Stimulated activated naive CD8-positive, alpha-beta T cell treated with anti-CD3 and anti-CD28 coated beads, Interleukin-15, Interleukin-2, amounts not matched to agents 100 ng/mL and 50 ng/mL, for 24 hours (primary cell): ENCODE data around the gene PRKCG.
"Not testable (repeated sequence)": the region's sequence is repeated elsewhere in the genome, so short reads cannot be mapped to it uniquely, and the experiment has no call there.

ENCODE experiments used
- H3K27ac Mint-ChIP-seq: one replicate; pipeline ENCODE4 v1.8.0; 2021; ENCODE audit warnings: mild to moderate bottlenecking, mixed read lengths
- H3K27me3 Mint-ChIP-seq: one replicate; pipeline ENCODE4 v1.8.0; 2021; ENCODE audit warnings: mixed read lengths
- H3K36me3 Mint-ChIP-seq: one replicate; pipeline ENCODE4 v1.8.0; 2021; ENCODE audit warnings: low read depth, mixed read lengths
- H3K4me1 Mint-ChIP-seq: one replicate; pipeline ENCODE4 v1.8.0; 2021; ENCODE audit warnings: low read depth, mixed read lengths
- H3K4me3 Mint-ChIP-seq: one replicate; pipeline ENCODE4 v1.8.0; 2021; ENCODE audit warnings: mild to moderate bottlenecking, mixed read lengths
- H3K9me3 Mint-ChIP-seq: one replicate; pipeline ENCODE4 v1.8.0; 2021; ENCODE audit warnings: mixed read lengths

The PRKCG gene

DNA sequence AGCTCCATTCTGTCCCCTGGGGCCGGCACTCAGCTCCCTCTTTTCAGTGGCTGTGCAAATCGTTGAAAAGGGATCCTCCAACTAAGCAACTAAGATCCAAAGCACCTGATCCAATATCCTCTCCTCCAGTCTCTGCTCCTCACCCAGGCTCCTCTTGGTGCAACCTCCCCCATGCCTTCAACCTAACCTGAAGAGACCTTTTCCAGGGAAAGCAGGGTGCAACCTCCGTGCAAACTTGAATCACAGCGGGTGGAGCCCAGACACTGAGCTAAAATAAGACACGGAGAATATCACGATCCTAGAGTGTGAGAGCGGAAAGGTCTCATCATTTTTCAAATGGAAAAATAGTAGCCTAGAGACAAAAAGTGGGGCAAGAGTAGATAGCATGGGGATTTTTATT lies 35.4 kb downstream of the PRKCG start:
- no peak overlapping the region for H3K27ac Mint-ChIP-seq
- no peaks in the 10 kb centered on the region for H3K36me3 Mint-ChIP-seq
- H3K9me3 Mint-ChIP-seq, result no peaks in the 10 kb centered on the region
- H3K4me1 Mint-ChIP-seq, result no peaks in the 10 kb centered on the region
- H3K4me3 Mint-ChIP-seq, result no peak overlapping the region
- peaks cover 17% of the 10 kb centered on the region for H3K27me3 Mint-ChIP-seq

DNA sequence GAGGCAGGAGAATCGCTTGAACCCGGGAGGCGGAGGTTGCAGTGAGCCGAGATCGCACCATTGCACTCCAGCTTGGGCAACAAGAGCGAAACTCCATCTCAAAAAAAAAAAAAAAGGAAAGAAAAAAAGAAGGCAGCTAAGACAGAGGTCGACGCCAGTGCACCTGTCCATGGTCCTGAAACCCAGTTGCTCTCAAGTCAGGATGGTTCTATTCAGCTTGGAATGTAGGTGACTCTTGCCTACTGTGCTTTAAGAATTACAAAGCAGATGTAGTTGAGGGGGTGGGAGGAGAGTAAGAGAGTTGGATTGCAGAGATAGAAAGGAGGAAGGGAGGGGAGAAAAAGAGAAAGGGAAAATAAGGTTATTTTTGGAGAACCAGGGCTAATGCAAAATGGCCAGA lies 45.7 kb downstream of the PRKCG start:
- Mint-ChIP-seq H3K9me3 (peaks cover 10% of the 10 kb centered on the region), H3K4me1 (no peaks in the 10 kb centered on the region), H3K27ac (no peak overlapping the region), H3K36me3 (no peaks in the 10 kb centered on the region), H3K27me3 (peaks cover 6% of the 10 kb centered on the region), H3K4me3 (no peak overlapping the region)

DNA sequence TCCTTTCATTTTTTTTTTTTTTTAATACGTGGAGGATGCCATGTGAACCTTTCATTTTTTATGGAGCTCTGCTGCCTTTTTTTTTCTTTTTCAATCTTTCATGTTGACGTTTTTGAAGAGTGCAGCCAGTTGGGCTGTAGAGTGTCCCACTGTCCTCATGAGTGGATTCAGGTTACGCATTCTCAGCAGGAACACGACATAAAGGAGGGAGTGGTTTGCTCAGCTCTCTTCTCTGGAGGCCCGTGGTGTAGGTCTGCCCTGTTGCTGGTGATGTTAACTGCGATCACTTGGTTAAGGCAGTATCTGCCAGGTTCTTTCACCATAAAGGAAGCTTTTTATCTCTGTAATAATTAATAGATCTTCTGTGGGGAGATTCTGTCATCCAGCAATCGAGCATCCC lies 54.0 kb downstream of the PRKCG start:
- Mint-ChIP-seq H3K4me3 (no peak overlapping the region), H3K36me3 (no peaks in the 10 kb centered on the region), H3K27ac (no peak overlapping the region), H3K9me3 (no peaks in the 10 kb centered on the region), H3K27me3 (peaks cover 30% of the 10 kb centered on the region), H3K4me1 (no peaks in the 10 kb centered on the region)

DNA sequence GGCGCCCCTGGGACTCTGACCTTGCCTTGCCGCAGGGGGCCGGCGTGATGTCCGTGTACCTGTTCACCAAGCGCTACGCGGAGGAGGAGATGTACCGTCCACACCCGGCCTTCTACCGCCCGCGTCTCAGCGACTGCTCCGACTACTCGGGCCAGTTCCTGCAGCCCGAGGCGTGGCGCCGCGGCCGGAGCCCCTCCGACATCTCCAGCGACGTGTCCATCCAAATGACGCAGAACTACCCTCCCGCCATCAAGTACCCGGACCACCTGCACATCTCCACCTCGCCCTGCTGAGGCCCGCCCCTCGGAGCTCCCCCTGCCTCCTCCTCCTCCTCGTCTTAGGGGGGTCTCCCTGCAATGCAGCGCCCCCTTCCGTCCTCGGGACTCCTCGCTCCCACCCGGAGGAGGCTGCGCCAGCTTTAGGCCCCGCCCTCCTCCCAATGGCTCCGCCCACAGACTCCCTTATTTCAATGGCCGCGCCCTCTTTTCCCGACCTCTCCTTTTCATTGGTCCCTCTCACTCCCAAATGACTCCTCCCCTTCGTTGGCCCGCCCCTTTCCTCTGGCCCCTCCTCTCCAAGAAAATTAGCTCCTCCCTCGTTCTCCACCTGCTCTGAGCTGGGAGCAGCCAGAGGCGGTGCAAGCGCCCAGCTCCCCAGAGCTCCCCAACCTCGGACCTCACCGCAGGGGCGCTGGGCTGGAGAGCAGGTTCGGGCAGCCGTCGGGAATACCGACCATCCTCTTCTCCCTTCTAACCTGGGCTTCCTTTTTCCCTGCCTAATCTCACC lies 60.2 kb downstream of the PRKCG start:
- Mint-ChIP-seq H3K27me3 (peaks cover 65% of the 10 kb centered on the region), H3K9me3 (no peaks in the 10 kb centered on the region), H3K36me3 (no peaks in the 10 kb centered on the region), H3K4me1 (no peaks in the 10 kb centered on the region), H3K27ac (no peak overlapping the region), H3K4me3 (no peak overlapping the region)

DNA sequence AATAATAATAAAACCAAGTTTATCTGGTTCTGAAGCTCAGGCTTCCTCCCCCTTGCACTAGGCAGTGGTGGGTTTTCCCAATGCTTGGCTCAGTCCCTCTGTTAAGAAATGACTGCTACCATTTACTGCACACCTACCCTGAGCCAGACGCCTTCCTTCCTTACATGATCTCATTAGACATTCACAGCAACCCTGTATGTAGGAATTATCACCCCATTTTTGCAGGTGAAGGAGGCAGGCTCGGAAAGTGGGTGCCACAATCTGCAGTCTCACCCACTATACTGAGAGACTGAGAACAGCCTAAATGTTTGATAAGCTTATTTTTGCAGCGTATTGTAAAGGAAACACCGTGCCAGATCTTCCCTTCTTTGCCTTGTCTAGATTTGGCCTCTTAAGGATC lies 62.4 kb downstream of the PRKCG start:
- Mint-ChIP-seq H3K27me3 (peaks cover 57% of the 10 kb centered on the region), H3K27ac (no peak overlapping the region), H3K9me3 (no peaks in the 10 kb centered on the region), H3K4me3 (no peak overlapping the region), H3K36me3 (no peaks in the 10 kb centered on the region), H3K4me1 (no peaks in the 10 kb centered on the region)

DNA sequence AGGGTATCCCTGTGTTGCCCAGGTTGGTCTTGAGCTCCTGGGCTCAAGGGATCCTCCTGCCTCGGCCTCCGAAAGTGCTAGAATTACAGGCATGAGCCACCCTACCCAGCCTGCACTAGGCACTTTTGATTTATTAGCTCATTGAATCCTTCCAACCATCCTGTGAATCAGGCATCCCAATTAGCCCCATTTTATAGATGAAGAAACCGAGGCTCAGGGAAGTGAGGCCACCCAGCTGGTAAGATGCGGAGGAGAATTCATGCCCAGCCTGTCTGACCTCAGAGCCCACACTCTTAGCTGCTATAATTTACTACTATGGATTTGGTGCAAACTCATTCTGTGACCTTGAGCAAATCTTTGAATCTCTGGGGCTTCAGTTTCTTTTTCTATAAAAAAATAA lies 62.9 kb downstream of the PRKCG start:
- H3K36me3 Mint-ChIP-seq, result no peaks in the 10 kb centered on the region
- H3K4me1 Mint-ChIP-seq, result no peaks in the 10 kb centered on the region
- no peak overlapping the region for H3K4me3 Mint-ChIP-seq
- no peak overlapping the region for H3K27ac Mint-ChIP-seq
- H3K27me3 Mint-ChIP-seq, result peaks cover 52% of the 10 kb centered on the region
- H3K9me3 Mint-ChIP-seq, result no peaks in the 10 kb centered on the region

DNA sequence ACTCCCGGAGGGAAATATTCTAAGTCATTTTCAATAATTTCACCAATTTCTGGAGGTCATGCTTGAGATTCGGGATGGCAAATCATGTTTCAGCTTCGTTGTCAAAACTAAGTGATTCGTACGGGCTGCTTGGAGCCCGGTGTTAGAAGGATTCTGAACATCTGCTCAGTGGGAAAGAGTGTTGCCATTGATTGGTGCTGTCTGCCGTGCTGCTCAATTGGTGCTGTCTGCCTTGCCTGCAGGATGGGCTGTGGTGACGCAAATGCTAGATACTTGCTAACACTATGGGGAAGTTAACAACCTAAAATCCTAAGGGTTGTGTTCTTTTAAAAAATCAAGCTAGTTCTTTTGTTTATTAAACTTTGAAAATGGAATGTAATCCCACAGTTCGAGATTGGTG lies 63.4 kb downstream of the PRKCG start:
- Mint-ChIP-seq H3K4me3 (no peak overlapping the region), H3K27me3 (peaks cover 47% of the 10 kb centered on the region), H3K4me1 (no peaks in the 10 kb centered on the region), H3K9me3 (no peaks in the 10 kb centered on the region), H3K36me3 (no peaks in the 10 kb centered on the region), H3K27ac (no peak overlapping the region)

DNA sequence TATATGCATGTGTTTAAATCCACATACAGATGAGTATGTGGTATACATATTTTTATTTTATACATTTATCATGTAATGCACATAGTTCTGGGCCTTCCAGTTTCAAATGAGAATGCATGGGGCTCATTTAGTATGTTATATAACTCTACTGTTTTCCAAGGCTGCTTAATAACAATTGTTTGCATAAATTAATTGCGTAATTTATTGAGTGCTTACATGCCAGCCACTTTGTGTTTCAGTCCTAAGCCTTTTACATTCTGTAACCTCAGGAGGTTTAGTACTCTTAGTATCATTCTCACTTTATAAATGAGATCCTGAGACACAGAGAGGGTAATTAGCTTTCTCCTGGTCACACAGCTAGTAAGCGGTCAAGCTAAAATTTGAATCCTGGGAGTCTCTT lies 64.0 kb downstream of the PRKCG start:
- no peaks in the 10 kb centered on the region for H3K9me3 Mint-ChIP-seq
- H3K36me3 Mint-ChIP-seq, result no peaks in the 10 kb centered on the region
- H3K4me3 Mint-ChIP-seq, result no peak overlapping the region
- H3K4me1 Mint-ChIP-seq, result no peaks in the 10 kb centered on the region
- peaks cover 43% of the 10 kb centered on the region for H3K27me3 Mint-ChIP-seq
- H3K27ac Mint-ChIP-seq, result no peak overlapping the region

DNA sequence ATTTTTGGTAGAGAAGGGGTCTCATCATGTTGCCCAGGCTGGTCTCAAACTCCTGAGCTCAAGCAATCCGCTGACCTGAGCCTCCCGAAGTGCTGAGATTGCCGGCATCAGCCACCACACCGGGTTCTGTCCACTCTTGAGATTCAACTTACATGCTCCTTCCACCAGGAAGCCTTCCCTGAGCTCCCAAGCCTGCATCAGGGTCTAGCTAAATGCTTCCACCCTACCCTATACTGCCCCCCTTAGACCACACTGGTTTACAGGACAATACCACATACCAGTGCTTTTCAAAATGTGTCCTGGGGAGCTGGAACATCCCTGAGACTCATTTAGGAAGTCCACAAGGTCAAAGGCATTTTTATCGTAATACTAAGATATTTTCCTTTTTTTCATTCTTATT lies 65.6 kb downstream of the PRKCG start:
- no peaks in the 10 kb centered on the region for H3K4me1 Mint-ChIP-seq
- no peak overlapping the region for H3K4me3 Mint-ChIP-seq
- H3K27me3 Mint-ChIP-seq, result peaks cover 36% of the 10 kb centered on the region
- no peaks in the 10 kb centered on the region for H3K36me3 Mint-ChIP-seq
- H3K27ac Mint-ChIP-seq, result no peak overlapping the region
- H3K9me3 Mint-ChIP-seq, result no peaks in the 10 kb centered on the region

DNA sequence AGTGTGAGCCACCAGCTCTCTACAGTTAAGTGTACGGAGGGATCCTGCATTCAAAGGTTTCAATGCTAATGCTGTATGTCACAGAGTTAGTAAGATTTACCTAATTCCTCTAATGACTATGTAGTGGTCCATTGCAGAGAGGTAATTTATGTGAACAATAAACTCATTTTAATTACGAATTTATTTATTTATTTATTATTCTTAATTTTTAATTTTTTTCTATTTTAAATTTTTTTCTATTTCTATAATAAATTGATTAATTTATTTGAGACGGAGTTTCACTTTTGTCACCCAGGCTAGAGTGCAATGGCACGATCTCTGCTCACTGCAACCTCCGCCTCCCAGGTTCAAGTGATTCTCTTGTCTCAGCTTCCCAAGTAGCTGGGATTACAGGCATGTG lies 66.6 kb downstream of the PRKCG start:
- H3K4me3 Mint-ChIP-seq, result not testable (repeated sequence)

DNA sequence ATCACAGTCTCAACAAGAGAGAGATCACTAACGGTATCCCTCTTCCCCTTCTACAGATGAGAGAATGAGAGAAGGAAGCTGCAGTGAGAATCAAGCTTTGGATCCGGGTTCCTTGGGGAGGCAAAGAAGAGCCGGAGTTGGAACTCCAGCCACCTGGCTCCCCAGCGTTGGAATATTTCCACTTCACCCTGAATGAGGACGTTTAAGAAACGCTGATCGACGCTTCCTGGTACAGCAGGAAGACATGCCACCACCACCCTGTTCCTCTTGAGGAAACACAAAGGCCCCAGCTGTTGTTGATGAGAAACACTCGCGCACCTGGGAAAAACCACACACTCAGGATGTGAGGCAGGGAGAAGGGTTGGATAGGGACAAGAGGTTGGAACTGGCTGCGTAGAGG lies 69.4 kb downstream of the PRKCG start:
- peaks cover 25% of the 10 kb centered on the region for H3K27me3 Mint-ChIP-seq
- no peaks in the 10 kb centered on the region for H3K36me3 Mint-ChIP-seq
- no peaks in the 10 kb centered on the region for H3K4me1 Mint-ChIP-seq
- H3K9me3 Mint-ChIP-seq, result no peaks in the 10 kb centered on the region
- H3K4me3 Mint-ChIP-seq, result no peak overlapping the region
- H3K27ac Mint-ChIP-seq, result no peak overlapping the region

More for the DNA sequence above, 66.6 kb downstream of the PRKCG start:
- not testable (repeated sequence) for H3K4me1 Mint-ChIP-seq, H3K36me3 Mint-ChIP-seq, H3K9me3 Mint-ChIP-seq, H3K27ac Mint-ChIP-seq
- H3K27me3 Mint-ChIP-seq, result peaks cover 29% of the 10 kb centered on the region

DNA sequence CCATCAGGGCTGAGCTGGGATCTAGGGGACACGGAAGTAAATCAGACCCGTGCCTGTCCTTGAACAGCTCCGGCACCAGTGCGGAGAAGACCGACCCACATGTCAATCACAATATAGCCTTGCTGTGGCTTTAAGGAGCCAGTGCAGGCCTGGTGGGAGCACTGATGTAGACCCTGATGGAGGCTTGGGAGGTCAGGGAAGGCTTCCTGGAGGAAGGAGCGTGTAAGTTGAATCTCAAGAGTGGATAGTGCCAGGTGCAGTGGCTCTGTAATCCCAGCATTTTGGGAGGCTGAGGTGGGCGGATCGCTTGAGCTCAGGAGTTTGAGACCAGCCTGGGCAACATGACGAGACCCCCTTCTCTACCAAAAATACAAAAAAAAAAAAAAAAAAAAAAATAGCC lies 70.0 kb downstream of the PRKCG start:
- no peak overlapping the region for H3K27ac Mint-ChIP-seq
- H3K27me3 Mint-ChIP-seq, result peaks cover 25% of the 10 kb centered on the region
- no peaks in the 10 kb centered on the region for H3K4me1 Mint-ChIP-seq

DNA sequence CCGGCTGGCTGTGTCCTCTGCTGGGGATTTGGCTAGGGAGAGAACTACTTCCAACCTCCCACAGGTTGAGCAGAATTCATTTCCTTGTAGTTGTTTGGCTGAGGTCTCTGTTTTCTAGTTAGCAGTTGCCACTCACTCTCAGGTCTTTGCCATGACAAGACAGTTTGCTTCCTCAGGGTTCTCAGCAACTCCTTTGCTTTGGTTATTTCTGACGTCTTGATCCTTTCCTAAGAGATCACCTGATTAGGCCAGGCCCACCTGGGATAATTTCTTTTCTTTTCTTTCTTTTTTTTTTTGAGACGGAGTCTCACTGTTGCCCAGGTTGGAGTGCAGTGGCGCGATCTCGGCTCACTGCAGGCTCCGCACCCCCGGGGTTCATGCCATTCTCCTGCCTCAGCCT lies 71.4 kb downstream of the PRKCG start:
- peaks cover 32% of the 10 kb centered on the region for H3K27me3 Mint-ChIP-seq
- no peak overlapping the region for H3K4me3 Mint-ChIP-seq
- no peaks in the 10 kb centered on the region for H3K9me3 Mint-ChIP-seq
- H3K4me1 Mint-ChIP-seq, result no peaks in the 10 kb centered on the region
- no peak overlapping the region for H3K27ac Mint-ChIP-seq
- H3K36me3 Mint-ChIP-seq, result no peaks in the 10 kb centered on the region

More for the DNA sequence above, 70.0 kb downstream of the PRKCG start:
- Mint-ChIP-seq H3K4me3 (no peak overlapping the region), H3K9me3 (no peaks in the 10 kb centered on the region), H3K36me3 (no peaks in the 10 kb centered on the region)
